ENCODE data around the gene GCSH. TPM values are rescaled to one million over a fixed set of nuclear protein-coding genes. Genes with fewer than 3 reads are reported as not detected.

Gene GCSH
- total RNA-seq, 1 experiment from 2014 or later: 51.7 TPM

- Histone ChIP-seq H3K4me1 (replicated peaks; ENCODE audit: insufficient read depth) (peaks cover 27% of the 10 kb centered on the region; the same call in 1 of the 2 replicates), H3K36me3 (ENCODE audit: low read depth) (no peaks in the 10 kb centered on the region), H3K79me2 (ENCODE audit: low read depth) (peaks cover 9% of the 10 kb centered on the region; the same call in 1 of the 2 replicates), H3K27me3 (ENCODE audit: insufficient read depth, low read depth) (no peaks in the 10 kb centered on the region), H3K9me3 (ENCODE audit: insufficient read depth, low read depth) (no peaks in the 10 kb centered on the region), H3K9me2 (ENCODE audit: insufficient read depth) (no peaks in the 10 kb centered on the region), H4K20me1 (ENCODE audit: insufficient read depth) (no peaks in the 10 kb centered on the region), H3K27ac (no peak overlapping the region), H3K4me2 (no peak overlapping the region), H3K4me3 (no peak overlapping the region), H3F3A (ENCODE audit: insufficient read depth, low read depth) (peaks cover 16% of the 10 kb centered on the region; the same call in 1 of the 2 replicates), H2AFZ (no peak overlapping the region)
- POLR2A ChIA-PET (ENCODE audit: unreplicated experiment): interaction anchor here (0.5 kb wide), 1 partner anchor 686 kb away, joined by 3 read pairs; no protein-coding TSS in a partner anchor
- BruUV-seq (replicated peaks): no TSS peak
- TF ChIP-seq EZH2 (IDR thresholded peaks at IDR 0.05; ENCODE audit: low read depth): no peak
- no peak for TF ChIP-seq CTCF (conservative IDR thresholded peaks at IDR 0.05)
- no peak for DNase-seq
- CTCF ChIA-PET: no interaction called here
- intact Hi-C loops (cut with micrococcal nuclease; ENCODE audit: unreplicated experiment): loop anchor here (10.0 kb wide), 1 partner anchor 241 kb away; the partner anchor contains the start of gene GAN
Observed at GRCh38 chr16:81073560-81074330, 22.4 kb downstream of the GCSH start.

GRCh38 chr16:81071805-81072204, 24.4 kb downstream of the GCSH start:
- H3K4me2 ChIP-seq: no peak overlapping the region
- ChIA-PET POLR2A (ENCODE audit: unreplicated experiment) (no interaction called here), CTCF (interaction anchor here (0.6 to 0.7 kb wide), 2 partner anchors 81 to 133 kb away, joined by 4 to 8 read pairs; no protein-coding TSS in a partner anchor)
- H3K4me1 ChIP-seq (replicated peaks; ENCODE audit: insufficient read depth): peaks cover 20% of the 10 kb centered on the region; the same call in 1 of the 2 replicates
- no peaks in the 10 kb centered on the region for H3K27me3 ChIP-seq (ENCODE audit: insufficient read depth, low read depth)
- no peak for TF ChIP-seq EZH2 (IDR thresholded peaks at IDR 0.05; ENCODE audit: low read depth)
- no peak for TF ChIP-seq CTCF (conservative IDR thresholded peaks at IDR 0.05)
- H3K4me3 ChIP-seq: no peak overlapping the region
- H2AFZ ChIP-seq: no peak overlapping the region
- peaks cover 9% of the 10 kb centered on the region; the same call in 1 of the 2 replicates for H3K79me2 ChIP-seq (ENCODE audit: low read depth)
- H3K27ac ChIP-seq: 0 out of 2 replicates have a peak overlapping the region, but pooled peaks have one; percentile 4
- intact Hi-C loops (cut with micrococcal nuclease; ENCODE audit: unreplicated experiment): loop anchor here (10.0 kb wide), 1 partner anchor 243 kb away; the partner anchor contains the start of gene GAN
- H4K20me1 ChIP-seq (ENCODE audit: insufficient read depth): no peaks in the 10 kb centered on the region
- no peaks in the 10 kb centered on the region for H3K9me2 ChIP-seq (ENCODE audit: insufficient read depth)
- no TSS peak for BruUV-seq (replicated peaks)
- DNase-seq: peak in 1 of 2 experiments; percentile 53
- H3K36me3 ChIP-seq (ENCODE audit: low read depth): no peaks in the 10 kb centered on the region
- peaks cover 7% of the 10 kb centered on the region; the same call in 1 of the 2 replicates for H3F3A ChIP-seq (ENCODE audit: insufficient read depth, low read depth)
- no peaks in the 10 kb centered on the region for H3K9me3 ChIP-seq (ENCODE audit: insufficient read depth, low read depth)

- CTCF ChIA-PET: no interaction called here
- intact Hi-C loops (cut with micrococcal nuclease; ENCODE audit: unreplicated experiment): loop anchor here (10.0 kb wide), 1 partner anchor 244 kb away; the partner anchor contains the start of gene GAN
- TF ChIP-seq CTCF (conservative IDR thresholded peaks at IDR 0.05) (no peak), EZH2 (IDR thresholded peaks at IDR 0.05; ENCODE audit: low read depth) (no peak)
Observed at GRCh38 chr16:81070979-81071378, 25.2 kb downstream of the GCSH start.

More at GRCh38 chr16:81070979-81071378, 25.2 kb downstream of the GCSH start:
- no peaks in the 10 kb centered on the region; the same call in 1 of the 2 replicates for H3K9me2 ChIP-seq (ENCODE audit: insufficient read depth)
- no peak overlapping the region for H3K27ac ChIP-seq
- POLR2A ChIA-PET (ENCODE audit: unreplicated experiment): no interaction called here
- H3F3A ChIP-seq (ENCODE audit: insufficient read depth, low read depth): peaks cover 2% of the 10 kb centered on the region; the same call in 1 of the 2 replicates
- H4K20me1 ChIP-seq (ENCODE audit: insufficient read depth): no peaks in the 10 kb centered on the region
- H2AFZ ChIP-seq: no peak overlapping the region
- H3K4me3 ChIP-seq: no peak overlapping the region
- H3K36me3 ChIP-seq (ENCODE audit: low read depth): no peaks in the 10 kb centered on the region
- no peaks in the 10 kb centered on the region for H3K9me3 ChIP-seq (ENCODE audit: insufficient read depth, low read depth)
- DNase-seq: no peak
- H3K4me2 ChIP-seq: no peak overlapping the region
- no TSS peak for BruUV-seq (replicated peaks)
- H3K4me1 ChIP-seq (replicated peaks; ENCODE audit: insufficient read depth): peaks cover 16% of the 10 kb centered on the region; the same call in 1 of the 2 replicates
- no peaks in the 10 kb centered on the region for H3K27me3 ChIP-seq (ENCODE audit: insufficient read depth, low read depth)
- peaks cover 5% of the 10 kb centered on the region; the same call in 1 of the 2 replicates for H3K79me2 ChIP-seq (ENCODE audit: low read depth)
